Small intestine (tissue), 7 donors: ENCODE data around the gene PPP1R12B. TPM values are rescaled to one million over a fixed set of nuclear protein-coding genes. Genes with fewer than 3 reads are reported as not detected.

Experiments
- DNase-seq, 2 donors: peaks; one replicate each; pipeline versions ENCODE4 v3.0.0 to v3.0.0-alpha.2; 2013
- FAIRE-seq: peaks from 2 replicates; lab custom pipeline; 2012; peaks lifted over from hg19 to GRCh38; lab: Jason Lieb, UNC
- H3K27ac ChIP-seq, 3 donors: one replicate each; pipeline ENCODE4 v1.5.1; 2013; ENCODE audit warnings: low read length in 2 of 3, mild to moderate bottlenecking in 2 of 3, control low read depth in 1 of 3, inconsistent platforms in 1 of 3, low read depth in 1 of 3, moderate library complexity in 1 of 3
- H3K27me3 ChIP-seq, 3 donors: one replicate each; pipeline ENCODE4 v1.6.1; 2013; ENCODE audit warnings: low read length in 3 of 3, inconsistent platforms in 1 of 3; ENCODE audit not compliant: control insufficient read depth in 3 of 3, insufficient read depth in 3 of 3
- H3K36me3 ChIP-seq, 3 donors: one replicate each; pipeline ENCODE4 v1.6.1; 2013; ENCODE audit warnings: low read length in 3 of 3, inconsistent platforms in 1 of 3, low read depth in 1 of 3, mild to moderate bottlenecking in 1 of 3, moderate library complexity in 1 of 3; ENCODE audit not compliant: control insufficient read depth in 3 of 3, insufficient read depth in 2 of 3
- H3K4me1 ChIP-seq, 3 donors: one replicate each; pipeline ENCODE4 v1.6.1; 2013; ENCODE audit warnings: low read length in 2 of 3, inconsistent platforms in 1 of 3, low read depth in 1 of 3, mild to moderate bottlenecking in 1 of 3, moderate library complexity in 1 of 3; ENCODE audit not compliant: control insufficient read depth in 3 of 3, insufficient read depth in 2 of 3
- H3K4me3 ChIP-seq, 3 donors: one replicate each; pipeline ENCODE4 v1.5.1; 2013; ENCODE audit warnings: low read length in 3 of 3, control low read depth in 1 of 3, inconsistent platforms in 1 of 3, low read depth in 1 of 3, mild to moderate bottlenecking in 1 of 3, moderate library complexity in 1 of 3
- H3K9me3 ChIP-seq, 2 donors: one replicate each; pipeline ENCODE4 v1.6.1; 2013; ENCODE audit warnings: low read depth in 1 of 2, low read length in 1 of 2; ENCODE audit not compliant: control insufficient read depth in 2 of 2, insufficient read depth in 1 of 2
- WGBS, 3 donors: extraction: QIAGEN DNeasy Blood & Tissue Kit; methylation state at CpG; one replicate each; pipeline ENCODE4 v1.1.7; 2013; 5-methylcytosine and 5-hydroxymethylcytosine counted together
- polyA plus RNA-seq, 4 donors: library from polyadenylated mRNA; stranded (reverse) in 3 of 4; unstranded in 1 of 4; fragments of 200-250 nt in 3 of 4; fragments of 120-200 nt in 1 of 4; gene quantifications; one replicate each; pipeline versions ENCODE4 v1.2.1 to v1.2.3, GENCODE V29; 2013
- donor health status: healthy with polysubstance abuse.
- donor health status: control.
- donor health status: control.
- donor health status: Bipolar disorder and iron deficiency.
- donor health status: healthy.

The PPP1R12B gene
- polyA plus RNA-seq, 4 donors: 1.1 to 18.1 (median 8.6) TPM

GRCh38 chr1:202590126-202590525, 241.6 kb downstream of the PPP1R12B start:
- Histone ChIP-seq H3K27me3 (no peaks in the 10 kb centered on the region), H3K9me3 (no peaks in the 10 kb centered on the region), H3K36me3 (peaks cover 0 to 21% (median 2%) of the 10 kb centered on the region in 3 donors), H3K4me3 (no peak overlapping the region), H3K4me1 (peaks cover 0 to 13% (median 0%) of the 10 kb centered on the region in 3 donors), H3K27ac (peak overlapping the region in 2 of 3 donors; percentile 66 to 85)
- FAIRE-seq: no peak
- DNase-seq: no peak
- 94 to 99% (median 97%) methylated on average over 4 of the region's 4 CpGs for WGBS, 3 donors

- Histone ChIP-seq H3K27ac (no peak overlapping the region), H3K4me1 (peaks cover 0 to 13% (median 0%) of the 10 kb centered on the region in 3 donors), H3K9me3 (no peaks in the 10 kb centered on the region), H3K27me3 (no peaks in the 10 kb centered on the region), H3K36me3 (peaks cover 0 to 21% (median 0%) of the 10 kb centered on the region in 3 donors), H3K4me3 (no peak overlapping the region)
- DNase-seq: no peak
- WGBS, 3 donors: 81 to 88% (median 84%) methylated on average over 5 of the region's 5 CpGs
- FAIRE-seq: no peak
Observed at GRCh38 chr1:202590975-202591411, 242.5 kb downstream of the PPP1R12B start.

- H3K9me3 ChIP-seq: no peaks in the 10 kb centered on the region
- 90 to 96% (median 91%) methylated on average over 7 of the region's 7 CpGs for WGBS, 3 donors
- H3K27me3 ChIP-seq: no peaks in the 10 kb centered on the region
- no peak overlapping the region for H3K4me3 ChIP-seq
- peaks cover 0 to 25% (median 0%) of the 10 kb centered on the region in 3 donors for H3K36me3 ChIP-seq
- FAIRE-seq (no peak), DNase-seq (no peak)
- H3K4me1 ChIP-seq: peaks cover 0 to 10% (median 0%) of the 10 kb centered on the region in 3 donors
- H3K27ac ChIP-seq: no peak overlapping the region
Observed at GRCh38 chr1:202591515-202591914, 243.0 kb downstream of the PPP1R12B start.

GRCh38 chr1:202592146-202592545, 243.6 kb downstream of the PPP1R12B start:
- no peak overlapping the region for H3K4me3 ChIP-seq
- H3K36me3 ChIP-seq: peaks cover 0 to 30% (median 0%) of the 10 kb centered on the region in 3 donors
- DNase-seq: no peak
- peaks cover 0 to 6% (median 0%) of the 10 kb centered on the region in 3 donors for H3K4me1 ChIP-seq
- H3K9me3 ChIP-seq: no peaks in the 10 kb centered on the region
- no peak overlapping the region for H3K27ac ChIP-seq
- 84 to 93% (median 85%) methylated on average over 7 of the region's 7 CpGs for WGBS, 3 donors
- no peaks in the 10 kb centered on the region for H3K27me3 ChIP-seq
- FAIRE-seq: no peak

GRCh38 chr1:202593845-202594244, 245.3 kb downstream of the PPP1R12B start:
- FAIRE-seq (no peak), DNase-seq (no peak)
- 75 to 85% (median 79%) methylated on average over 4 of the region's 4 CpGs for WGBS, 3 donors
- Histone ChIP-seq H3K27ac (no peak overlapping the region), H3K27me3 (no peaks in the 10 kb centered on the region), H3K4me1 (peaks cover 0 to 3% (median 0%) of the 10 kb centered on the region in 3 donors), H3K4me3 (no peak overlapping the region), H3K36me3 (peaks cover 0 to 30% (median 0%) of the 10 kb centered on the region in 3 donors), H3K9me3 (no peaks in the 10 kb centered on the region)

- WGBS, 3 donors: 88 to 92% (median 89%) methylated on average over 13 of the region's 13 CpGs
- no peaks in the 10 kb centered on the region for H3K27me3 ChIP-seq
Observed at GRCh38 chr1:202596638-202597037, 248.1 kb downstream of the PPP1R12B start.

GRCh38 chr1:202597090-202597761, 248.7 kb downstream of the PPP1R12B start:
- DNase-seq (no peak), FAIRE-seq (no peak)
- Histone ChIP-seq H3K27me3 (no peaks in the 10 kb centered on the region), H3K4me3 (no peak overlapping the region), H3K36me3 (peaks cover 0 to 42% (median 0%) of the 10 kb centered on the region in 3 donors), H3K9me3 (no peaks in the 10 kb centered on the region), H3K4me1 (no peaks in the 10 kb centered on the region), H3K27ac (no peak overlapping the region)
- 88 to 92% (median 92%) methylated on average over 3 of the region's 3 CpGs for WGBS, 3 donors

More at GRCh38 chr1:202596638-202597037, 248.1 kb downstream of the PPP1R12B start:
- no peak for DNase-seq
- Histone ChIP-seq H3K36me3 (peaks cover 0 to 42% (median 0%) of the 10 kb centered on the region in 3 donors), H3K4me1 (no peaks in the 10 kb centered on the region), H3K9me3 (no peaks in the 10 kb centered on the region), H3K4me3 (no peak overlapping the region), H3K27ac (no peak overlapping the region)
- no peak for FAIRE-seq

GRCh38 chr1:202599669-202600431, 251.4 kb downstream of the PPP1R12B start:
- no peak for FAIRE-seq
- WGBS, 3 donors: 54 to 59% (median 56%) methylated on average over 16 of the region's 16 CpGs
- no peak overlapping the region for H3K27ac ChIP-seq

More at GRCh38 chr1:202599669-202600431, 251.4 kb downstream of the PPP1R12B start:
- peaks cover 0 to 49% (median 0%) of the 10 kb centered on the region in 3 donors for H3K36me3 ChIP-seq
- no peaks in the 10 kb centered on the region for H3K9me3 ChIP-seq
- H3K27me3 ChIP-seq: no peaks in the 10 kb centered on the region
- H3K4me3 ChIP-seq: no peak overlapping the region
- no peaks in the 10 kb centered on the region for H3K4me1 ChIP-seq
- peak; percentile 42 to 52 for DNase-seq
